GM13976 (cell line): Measurements from ENCODE around the gene AKR1B15.
A peak's percentile ranks its signal among the peaks of the same experiment; 100 is the strongest.

Experiments
- DNase-seq: peaks from one replicate; pipeline ENCODE4 v3.0.0; 2012; ENCODE audit warnings: low spot score
- in situ Hi-C: fragments of 300-500 bp; cut with MboI; formaldehyde crosslinking; loops from one replicate; pipeline ENCODE4 v1.12.0; 2022; ENCODE audit warnings: low sequenced_read_pairs, mixed read lengths, inconsistent platforms; ENCODE audit not compliant: unreplicated experiment
- TF ChIP-seq, protein P1 (sequence below): IDR thresholded peaks from 2 replicates; pipeline ENCODE4 v1.5.1; 2012; ENCODE audit warnings: borderline replicate concordance, mild to moderate bottlenecking; ENCODE audit not compliant: insufficient read depth; ENCODE audit errors: extremely low read depth, missing control alignments, control extremely low read depth

AKR1B15 gene

DNA sequence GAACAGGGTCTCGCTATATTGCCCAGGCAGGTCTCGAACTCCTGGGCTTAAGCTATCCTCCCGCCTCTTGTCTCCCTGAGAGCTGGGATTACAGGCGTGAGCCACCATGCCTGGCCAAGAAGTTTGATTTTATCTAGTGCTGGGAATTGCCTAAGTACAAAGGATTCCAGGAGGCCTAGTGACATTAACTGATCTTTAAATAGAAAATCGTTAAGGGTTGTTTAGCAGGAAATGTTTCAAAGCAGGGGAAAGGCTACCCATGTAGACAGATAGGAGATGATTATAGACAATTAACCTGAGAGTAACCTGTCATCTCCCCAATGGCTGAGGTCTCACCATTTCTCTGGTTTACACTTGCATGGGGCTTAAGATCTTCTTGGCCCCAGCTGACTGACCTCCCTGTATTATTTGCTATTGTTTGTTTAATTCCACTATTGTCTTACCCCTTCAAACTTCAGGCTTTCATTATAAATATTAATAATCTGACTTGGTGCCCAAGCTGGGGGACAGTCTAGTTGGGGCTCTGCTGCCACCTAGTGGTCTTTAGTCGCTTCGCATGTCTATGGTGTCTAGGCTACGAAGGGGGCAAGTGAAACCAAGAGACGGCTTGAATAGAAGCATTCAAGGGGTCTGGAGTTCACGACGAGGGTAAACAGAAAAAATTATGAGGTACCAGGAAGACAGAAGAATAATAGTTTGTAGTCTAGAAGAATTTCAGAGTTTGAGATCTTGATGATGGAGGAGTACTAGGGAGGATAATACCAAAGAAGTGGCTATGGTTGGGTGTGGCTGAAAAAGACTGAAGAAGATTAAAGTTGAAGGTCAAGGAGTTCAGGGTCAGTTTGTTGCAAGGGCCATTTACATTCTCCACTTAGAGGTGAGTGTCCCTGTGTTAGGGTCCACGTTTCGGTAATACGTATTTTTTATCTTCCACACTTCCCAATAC, 57.3 kb downstream of the AKR1B15 start:
- DNase-seq, result peak; percentile 57
- TF ChIP-seq, protein P1, sequence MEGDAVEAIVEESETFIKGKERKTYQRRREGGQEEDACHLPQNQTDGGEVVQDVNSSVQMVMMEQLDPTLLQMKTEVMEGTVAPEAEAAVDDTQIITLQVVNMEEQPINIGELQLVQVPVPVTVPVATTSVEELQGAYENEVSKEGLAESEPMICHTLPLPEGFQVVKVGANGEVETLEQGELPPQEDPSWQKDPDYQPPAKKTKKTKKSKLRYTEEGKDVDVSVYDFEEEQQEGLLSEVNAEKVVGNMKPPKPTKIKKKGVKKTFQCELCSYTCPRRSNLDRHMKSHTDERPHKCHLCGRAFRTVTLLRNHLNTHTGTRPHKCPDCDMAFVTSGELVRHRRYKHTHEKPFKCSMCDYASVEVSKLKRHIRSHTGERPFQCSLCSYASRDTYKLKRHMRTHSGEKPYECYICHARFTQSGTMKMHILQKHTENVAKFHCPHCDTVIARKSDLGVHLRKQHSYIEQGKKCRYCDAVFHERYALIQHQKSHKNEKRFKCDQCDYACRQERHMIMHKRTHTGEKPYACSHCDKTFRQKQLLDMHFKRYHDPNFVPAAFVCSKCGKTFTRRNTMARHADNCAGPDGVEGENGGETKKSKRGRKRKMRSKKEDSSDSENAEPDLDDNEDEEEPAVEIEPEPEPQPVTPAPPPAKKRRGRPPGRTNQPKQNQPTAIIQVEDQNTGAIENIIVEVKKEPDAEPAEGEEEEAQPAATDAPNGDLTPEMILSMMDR, result peak; percentile 84
- in situ Hi-C loops, result no loop called here

DNA sequence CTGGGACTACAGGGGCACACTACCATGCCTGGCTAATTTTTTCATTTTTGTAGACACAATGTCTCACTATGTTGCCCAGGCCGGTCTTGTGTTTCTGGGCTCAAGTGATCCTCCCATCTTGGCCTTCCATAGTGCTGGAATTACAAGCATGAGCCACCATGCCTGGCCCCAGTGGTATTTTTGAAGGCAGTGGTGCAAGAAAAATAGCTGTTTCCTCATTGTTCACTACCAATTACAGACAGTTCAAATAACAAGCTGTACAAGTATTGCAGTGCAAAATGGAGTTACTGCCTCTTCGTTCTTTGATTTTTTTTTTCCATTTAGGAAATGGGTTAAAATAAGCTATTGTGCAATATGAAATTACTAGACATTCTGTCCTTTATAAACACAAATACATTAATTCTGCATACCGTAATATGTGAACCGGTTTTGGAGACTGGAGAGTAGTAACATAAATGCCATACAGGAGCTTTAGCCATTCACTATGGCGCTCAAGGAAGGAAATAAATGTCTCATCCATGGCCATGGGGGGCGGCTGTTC, 62.8 kb downstream of the AKR1B15 start:
- TF ChIP-seq, protein P1, result no peak
- in situ Hi-C loops, result loop anchor here (10.0 kb wide), 1 partner anchor 333 kb away; no protein-coding TSS in a partner anchor
- no peak for DNase-seq

DNA sequence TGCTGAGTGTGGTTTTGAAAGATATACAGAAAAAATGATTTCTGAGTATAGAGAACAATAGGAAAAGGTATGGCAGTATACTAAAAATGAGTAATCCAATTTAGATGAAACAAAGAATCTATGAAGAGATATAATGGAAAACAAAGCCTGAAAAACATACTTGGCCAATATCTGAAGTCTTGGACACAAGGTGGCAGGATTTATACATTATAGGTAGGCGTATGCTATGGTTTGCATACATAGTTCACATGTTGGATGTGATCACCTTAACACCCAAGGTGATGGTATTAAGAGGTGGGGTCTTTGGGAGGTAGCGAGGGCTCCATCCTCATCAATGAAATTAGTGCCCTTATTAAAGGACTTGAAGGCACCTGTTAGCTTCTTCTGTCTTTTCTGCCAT, 63.3 kb downstream of the AKR1B15 start:
- DNase-seq, result no peak
- TF ChIP-seq, protein P1, result no peak
- in situ Hi-C loops, result loop anchor here (10.0 kb wide), 1 partner anchor 333 kb away; no protein-coding TSS in a partner anchor

DNA sequence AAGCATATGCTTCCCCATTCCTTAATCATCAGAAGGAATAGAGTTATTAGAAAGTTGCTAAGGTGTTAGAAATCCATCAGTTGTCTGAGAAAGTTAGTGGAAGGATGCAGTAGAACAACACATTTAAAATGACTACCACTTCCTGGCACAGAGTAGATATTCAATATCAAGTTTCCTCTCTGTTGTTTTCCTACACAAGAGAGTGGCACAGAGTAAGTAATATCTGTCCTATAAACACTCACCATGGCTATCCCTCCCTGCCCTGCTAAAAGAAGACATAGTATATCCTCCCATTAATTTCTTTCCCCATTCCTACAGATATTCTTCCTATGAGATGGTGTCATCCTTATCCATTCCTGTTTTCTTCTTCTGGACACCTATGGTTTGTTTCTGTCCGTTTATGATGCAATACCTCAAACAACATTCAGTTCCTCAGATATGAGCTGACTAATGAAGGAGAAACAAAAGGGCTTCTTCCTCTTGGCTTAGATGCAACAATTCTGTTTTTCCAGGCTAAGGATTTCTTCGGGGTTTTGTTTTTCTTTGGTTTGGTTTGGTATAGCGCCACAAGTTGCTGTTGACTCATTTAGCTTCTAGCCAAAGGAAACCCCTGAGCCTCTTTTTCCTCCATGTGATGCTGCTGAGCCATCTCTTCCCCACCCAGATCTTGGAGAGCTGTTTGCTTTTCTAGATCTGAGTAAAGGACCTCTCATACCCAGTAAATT, 64.9 kb downstream of the AKR1B15 start:
- no peak for DNase-seq
- TF ChIP-seq, protein P1, result no peak
- in situ Hi-C loops, result loop anchor here (10.0 kb wide), 1 partner anchor 331 kb away; no protein-coding TSS in a partner anchor

DNA sequence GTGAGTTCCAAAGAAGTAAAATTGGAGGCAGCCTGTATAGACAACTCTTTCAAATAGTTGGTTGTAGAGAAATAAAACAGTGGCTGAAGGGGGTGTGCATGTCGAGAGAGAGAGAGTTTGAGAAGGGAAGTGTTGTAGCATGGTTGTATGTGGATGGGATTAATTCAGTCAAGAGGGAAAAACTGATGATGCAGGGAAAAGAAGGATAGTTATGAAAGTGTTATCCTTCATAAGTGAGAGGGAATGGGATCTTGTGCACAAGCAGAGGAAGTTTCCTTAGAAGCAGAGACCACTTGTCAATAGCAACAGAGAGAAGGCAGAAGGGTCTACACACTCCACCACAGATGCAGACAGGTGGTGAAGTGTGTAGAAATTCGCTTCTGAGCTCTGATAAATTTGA, 67.7 kb downstream of the AKR1B15 start:
- no peak for DNase-seq
- in situ Hi-C loops, result loop anchor here (10.0 kb wide), 1 partner anchor 328 kb away; no protein-coding TSS in a partner anchor
- TF ChIP-seq, protein P1, result no peak
